ENCODE results near the gene ZNF580.

ZNF580 gene

DNA sequence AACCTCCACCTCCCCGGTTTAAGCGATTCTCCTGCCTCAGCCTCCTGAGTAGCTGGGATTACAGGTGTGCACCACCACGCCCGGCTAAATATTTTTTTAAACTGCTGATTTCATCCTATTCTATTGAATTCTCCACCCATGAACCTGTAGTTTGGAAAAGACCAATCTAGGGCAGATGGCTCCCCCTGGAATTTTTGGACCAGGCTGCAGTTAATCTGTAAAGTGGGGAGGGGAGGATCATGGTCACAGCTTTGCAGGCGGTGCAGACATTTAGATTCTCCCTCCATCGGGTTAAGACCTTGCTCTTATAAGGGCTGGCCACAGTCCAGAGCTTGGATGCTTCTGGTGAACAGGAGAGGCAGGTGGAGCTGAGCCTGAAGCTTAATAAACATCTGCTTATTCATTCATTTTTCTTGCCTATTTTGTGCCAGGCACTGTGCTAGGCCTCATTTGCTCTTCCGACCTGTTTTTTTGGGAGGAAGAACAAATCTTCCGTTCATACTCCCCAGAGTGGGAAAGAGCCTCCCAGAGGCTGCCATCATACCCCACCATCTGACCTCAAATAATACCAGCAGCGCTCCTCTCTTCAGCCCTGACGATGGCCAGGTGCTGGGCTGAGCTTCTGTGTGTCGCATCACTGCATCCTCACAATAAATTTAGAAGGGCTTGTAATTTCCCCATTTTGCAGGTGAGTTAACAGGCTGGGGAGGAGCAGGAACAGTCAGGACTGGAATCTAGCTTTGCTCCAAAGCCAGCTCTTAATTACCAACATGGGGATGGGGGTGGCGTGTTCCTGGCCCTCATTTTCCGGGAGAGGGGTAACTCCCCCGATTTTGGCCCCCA is 6.3 kb downstream of the ZNF580 start:
- DNase-seq (ENCODE audit: low read depth, low spot score) = no peak

- no peak for DNase-seq (ENCODE audit: low read depth, low spot score)
These were observed 7.2 kb downstream of the ZNF580 start, which contains the start of gene CCDC106 for GRCh38 chr19:55647732-55648584. Gene CCDC106 (plus strand): TSS chr19:55648212. CDS start chr19:55649047, 835 bp downstream.

GRCh38 chr19:55648585-55649267 is 7.9 kb downstream of the ZNF580 start:
- no peak for DNase-seq (ENCODE audit: low read depth, low spot score)

GRCh38 chr19:55649268-55650125 is 8.7 kb downstream of the ZNF580 start:
- no peak for DNase-seq (ENCODE audit: low read depth, low spot score)

GRCh38 chr19:55650126-55650557 is 9.3 kb downstream of the ZNF580 start:
- no peak for DNase-seq (ENCODE audit: low read depth, low spot score)

- no peak for DNase-seq (ENCODE audit: low read depth, low spot score)
These were observed 9.9 kb downstream of the ZNF580 start for GRCh38 chr19:55650602-55651230.

DNA sequence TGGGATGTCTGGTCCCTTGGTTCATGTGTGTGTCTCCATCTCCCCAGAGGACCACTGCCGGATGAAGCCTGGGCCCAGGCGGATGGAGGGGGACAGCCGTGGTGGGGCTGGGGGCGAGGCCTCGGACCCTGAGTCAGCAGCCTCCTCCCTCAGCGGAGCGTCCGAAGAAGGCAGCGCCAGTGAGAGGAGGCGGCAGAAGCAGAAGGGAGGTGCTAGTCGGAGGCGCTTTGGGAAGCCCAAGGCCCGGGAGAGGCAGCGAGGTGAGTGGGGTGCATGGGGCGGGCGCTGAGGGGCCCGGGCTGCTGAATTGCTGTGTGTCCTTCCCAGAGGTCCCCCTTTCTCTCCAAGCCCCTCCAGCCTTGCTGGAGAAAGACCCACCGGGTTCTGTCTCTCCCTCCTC is 10.4 kb downstream of the ZNF580 start:
- no peak for DNase-seq (ENCODE audit: low read depth, low spot score)

DNA sequence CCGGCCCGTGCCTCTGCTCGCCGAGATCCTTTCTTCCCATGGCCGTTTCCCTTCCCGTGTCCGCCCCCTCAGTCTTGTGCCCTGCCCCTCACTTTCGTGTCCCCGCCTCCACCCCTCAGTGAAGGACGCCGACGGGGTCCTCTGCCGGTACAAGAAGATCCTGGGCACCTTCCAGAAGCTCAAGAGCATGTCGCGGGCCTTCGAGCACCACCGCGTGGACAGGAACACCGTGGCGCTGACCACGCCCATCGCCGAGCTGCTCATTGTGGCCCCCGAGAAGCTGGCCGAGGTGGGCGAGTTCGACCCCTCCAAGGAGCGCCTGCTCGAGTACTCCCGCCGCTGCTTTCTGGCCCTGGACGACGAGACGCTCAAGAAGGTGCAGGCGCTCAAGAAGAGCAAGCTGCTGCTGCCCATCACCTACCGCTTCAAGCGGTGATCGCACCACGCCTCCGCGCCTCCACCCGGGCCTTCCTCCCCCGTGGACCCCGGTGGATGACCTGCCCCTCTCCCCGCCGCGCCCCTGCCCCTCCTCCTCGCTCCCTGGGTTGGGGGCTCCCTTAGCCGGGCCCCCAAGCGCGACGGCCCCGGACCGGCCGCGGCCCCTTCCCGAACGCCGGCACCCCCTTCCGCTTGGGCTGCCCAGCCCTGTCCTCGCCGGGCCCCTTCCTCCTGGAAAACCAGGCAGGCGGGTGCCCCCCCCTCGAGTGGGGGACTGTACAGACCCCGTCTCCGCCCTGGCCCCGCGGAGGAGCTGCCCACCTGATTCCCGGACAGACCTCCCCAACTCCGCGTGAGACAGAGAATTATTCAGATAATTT is 11.7 kb downstream of the ZNF580 start:
- DNase-seq (ENCODE audit: low read depth, low spot score) = no peak

DNA sequence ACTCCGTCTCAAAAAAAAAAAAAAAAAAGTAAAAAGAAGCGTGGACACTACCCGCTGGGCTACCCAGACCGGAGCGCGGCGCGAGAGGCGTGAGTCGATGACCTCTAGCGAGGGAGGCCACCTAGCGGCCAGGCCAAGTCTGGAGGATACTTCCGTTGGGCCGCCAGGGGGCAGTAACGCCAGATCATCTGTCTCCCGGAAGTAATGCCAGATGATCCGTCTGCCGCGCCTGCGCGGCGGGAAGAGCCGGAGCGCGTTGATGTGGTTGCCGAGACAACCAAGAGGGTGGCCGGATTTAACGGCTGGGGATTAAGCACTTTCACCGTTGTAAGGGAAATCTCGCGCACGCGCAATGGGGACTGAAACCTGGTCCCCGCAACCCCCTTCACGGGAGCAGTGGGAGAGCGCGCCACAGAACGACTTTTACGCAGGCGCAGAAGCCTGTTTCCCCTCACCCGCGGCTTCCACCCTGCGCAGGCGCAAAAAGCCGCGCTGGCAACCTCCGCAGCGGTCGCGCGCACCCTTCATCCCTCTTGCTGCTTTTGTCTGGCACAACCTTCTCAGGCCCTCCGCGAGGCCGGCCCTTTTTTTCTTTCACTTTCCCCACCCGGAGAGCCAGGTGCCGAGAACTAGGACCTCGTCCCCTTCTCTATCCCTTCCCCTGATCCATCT is 13.0 kb downstream of the ZNF580 start:
- DNase-seq (ENCODE audit: low read depth, low spot score) = peak; percentile 99

DNA sequence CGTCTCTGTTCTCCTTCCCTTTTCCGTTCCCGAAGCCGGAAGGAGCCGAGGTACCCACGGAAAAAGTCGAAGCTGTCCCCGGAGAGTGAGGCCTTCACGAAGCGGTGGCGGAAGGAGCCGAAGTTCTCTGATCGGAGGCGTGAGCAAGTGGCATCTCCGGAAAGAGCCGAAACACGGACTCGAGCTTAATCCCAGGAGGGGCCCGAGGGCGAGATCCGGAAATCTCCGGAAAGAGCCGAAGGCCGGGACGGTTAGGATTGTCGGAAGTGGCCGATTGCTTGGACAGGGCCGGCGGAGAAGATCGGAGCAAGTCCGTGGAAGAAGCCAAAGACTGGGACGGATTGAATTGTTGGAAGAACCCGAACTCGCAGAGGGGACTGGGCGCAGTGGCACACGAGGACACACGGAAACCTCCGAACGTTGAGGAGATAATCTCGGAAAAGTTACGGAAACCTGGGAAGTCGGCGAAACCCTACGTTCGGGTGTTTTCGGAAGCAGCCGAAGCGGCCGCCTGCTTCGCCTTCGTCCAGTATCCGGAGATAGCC is 13.6 kb downstream of the ZNF580 start:
- DNase-seq (ENCODE audit: low read depth, low spot score) = peak; percentile 98

DNA sequence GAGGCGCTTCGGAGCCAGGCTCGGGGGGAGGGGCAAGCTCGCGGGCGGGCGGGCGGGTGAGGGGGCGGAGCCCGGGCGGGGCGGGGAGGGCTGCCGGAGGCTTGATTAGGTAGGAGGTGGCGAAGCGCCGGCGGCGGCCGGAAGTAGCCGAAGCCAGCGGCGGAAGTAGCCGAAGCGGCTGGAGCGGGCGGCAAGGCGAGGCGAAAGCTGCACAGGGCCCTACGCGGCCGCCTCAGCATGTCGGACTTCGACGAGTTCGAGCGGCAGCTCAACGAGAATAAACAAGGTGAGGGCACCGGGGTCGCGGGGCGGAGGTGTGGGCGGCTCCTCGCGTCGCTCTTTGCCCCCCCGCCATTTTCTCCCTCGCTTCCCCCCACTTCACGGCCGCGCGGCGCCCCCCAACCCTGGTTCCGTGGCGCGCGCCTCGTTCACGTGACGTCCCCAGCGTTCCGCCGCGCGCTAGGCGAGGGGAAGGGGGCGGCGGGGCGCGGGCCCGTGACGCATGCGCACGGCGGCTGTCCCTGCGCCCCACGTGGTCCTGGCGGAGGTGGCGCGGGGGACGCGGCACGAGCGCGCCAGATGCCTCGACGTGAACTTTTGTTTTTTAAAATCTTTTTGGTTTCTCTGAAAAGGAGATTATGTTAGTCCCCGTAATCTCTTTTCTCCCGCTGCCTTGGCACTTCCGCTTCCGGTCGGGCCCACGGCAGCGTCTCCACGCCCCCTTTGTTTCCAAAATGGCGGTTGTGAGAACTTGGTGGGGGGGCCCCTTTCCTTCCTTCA is 14.3 kb downstream of the ZNF580 start, which contains the start of gene U2AF2:
TSS of gene U2AF2 (plus strand) at position 168 of the 780 bp plus-strand sequence. CDS start at position 238, 70 bp downstream.
- no peak for DNase-seq (ENCODE audit: low read depth, low spot score)

DNA sequence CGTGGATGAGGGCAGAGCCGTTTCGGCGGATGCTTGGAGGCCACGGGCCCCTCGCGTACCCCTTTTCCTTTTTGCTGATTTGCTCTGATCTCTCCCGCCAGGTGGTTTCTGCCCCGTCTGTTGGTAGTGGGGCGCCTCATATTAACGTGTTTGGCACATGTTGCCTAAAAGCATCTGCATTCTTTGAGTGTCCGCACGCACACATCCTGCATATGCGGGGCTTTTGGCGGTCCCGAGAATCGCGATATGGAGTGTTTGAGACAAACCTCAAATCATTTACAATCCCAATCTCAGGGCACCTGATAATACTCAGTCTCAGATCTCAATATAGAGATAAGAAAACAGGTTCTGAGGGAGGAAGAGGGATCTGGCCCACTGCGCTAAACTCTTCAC is 14.8 kb downstream of the ZNF580 start:
- DNase-seq (ENCODE audit: low read depth, low spot score) = no peak

DNA sequence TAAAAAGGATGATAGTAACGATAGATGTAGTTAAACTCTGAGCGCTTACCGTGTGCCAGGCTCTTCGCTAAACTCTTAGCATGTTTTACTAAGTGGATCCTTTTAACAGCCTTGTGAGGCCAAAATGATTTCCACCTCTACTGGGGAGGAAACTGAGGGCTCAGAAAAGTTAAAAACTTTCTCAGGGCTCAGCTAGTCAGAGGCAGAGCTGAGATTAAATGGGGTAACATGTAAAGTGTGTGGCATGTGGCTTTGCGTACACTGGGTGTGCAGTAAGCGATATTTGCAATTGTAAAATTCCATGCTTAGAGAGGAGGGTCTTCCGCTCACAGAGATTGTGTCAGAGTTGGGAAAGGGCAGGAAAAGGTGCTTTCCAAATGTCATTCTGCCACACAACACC is 15.8 kb downstream of the ZNF580 start:
- no peak for DNase-seq (ENCODE audit: low read depth, low spot score)

GRCh38 chr19:55656988-55657747 is 16.4 kb downstream of the ZNF580 start:
- DNase-seq (ENCODE audit: low read depth, low spot score) = no peak

DNA sequence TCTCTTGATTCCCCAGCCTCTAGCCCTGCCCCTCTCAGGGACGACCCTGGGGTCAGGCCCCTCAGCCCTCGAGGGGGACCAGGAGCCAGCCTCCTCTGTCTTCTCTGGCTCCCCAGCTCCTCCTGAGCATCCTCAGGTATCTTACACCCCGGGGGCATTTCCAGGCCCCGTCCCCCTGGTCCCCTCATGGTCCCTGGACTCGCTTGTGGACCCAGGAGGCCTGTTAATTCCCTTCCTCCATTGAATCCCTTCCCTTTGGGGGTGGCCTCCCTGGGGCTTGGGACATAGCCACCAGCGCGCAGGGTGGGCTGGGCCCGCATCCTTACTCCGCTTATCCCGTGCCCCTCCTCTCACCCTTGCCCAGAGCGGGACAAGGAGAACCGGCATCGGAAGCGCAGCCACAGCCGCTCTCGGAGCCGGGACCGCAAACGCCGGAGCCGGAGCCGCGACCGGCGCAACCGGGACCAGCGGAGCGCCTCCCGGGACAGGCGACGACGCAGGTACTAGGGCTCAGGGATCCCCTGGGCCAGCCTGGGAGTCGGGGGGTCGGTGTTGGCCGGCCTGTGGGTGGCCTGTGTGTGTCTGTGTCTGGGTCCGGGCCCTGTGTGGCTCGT is 18.2 kb downstream of the ZNF580 start:
- DNase-seq (ENCODE audit: low read depth, low spot score) = no peak

DNA sequence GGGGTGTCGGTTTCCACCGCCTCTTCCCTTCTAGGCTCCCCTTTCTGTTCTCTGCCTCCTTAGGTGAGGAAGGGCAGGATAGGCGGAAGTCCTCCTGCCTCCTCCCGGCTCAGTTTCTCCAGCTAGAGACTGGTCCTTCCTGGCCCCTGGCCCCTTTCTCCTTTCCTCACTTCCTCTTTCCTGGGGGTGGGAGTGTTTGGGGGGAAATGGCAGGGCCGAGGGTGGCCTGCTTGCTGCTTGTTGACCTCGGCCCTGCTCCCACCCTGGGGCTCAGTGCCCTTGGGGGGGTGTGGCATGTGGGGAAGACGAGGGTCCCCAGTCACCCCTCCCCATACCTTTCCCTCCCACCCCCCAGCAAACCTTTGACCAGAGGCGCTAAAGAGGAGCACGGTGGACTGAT is 19.0 kb downstream of the ZNF580 start:
- DNase-seq (ENCODE audit: low read depth, low spot score) = no peak

DNA sequence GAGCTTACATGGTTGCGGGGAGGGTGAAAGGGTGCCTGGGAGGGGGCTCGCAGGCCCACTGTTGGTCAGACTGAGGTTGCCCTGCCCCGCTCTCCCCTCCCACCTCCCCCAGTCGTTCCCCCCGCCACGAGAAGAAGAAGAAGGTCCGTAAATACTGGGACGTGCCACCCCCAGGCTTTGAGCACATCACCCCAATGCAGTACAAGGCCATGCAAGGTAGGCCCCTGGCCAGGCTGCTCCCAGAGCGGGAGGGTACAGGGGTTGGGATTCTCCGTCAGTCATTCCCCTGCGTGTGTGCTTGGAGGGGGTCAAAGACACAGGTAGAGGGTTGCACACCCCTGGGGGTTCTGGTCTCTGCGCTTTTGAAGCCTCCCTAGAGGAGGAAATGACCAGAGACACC is 19.6 kb downstream of the ZNF580 start:
- no peak for DNase-seq (ENCODE audit: low read depth, low spot score)

All from brain pericyte (primary cell).